Hepatocyte (in vitro differentiated cells): ENCODE data around the gene SCO1. TPM values are rescaled to one million over a fixed set of nuclear protein-coding genes. Genes with fewer than 3 reads are reported as not detected.
A peak's percentile ranks its signal among the peaks of the same experiment; 100 is the strongest.

ENCODE experiments used
- DNase-seq: peaks from one replicate; pipeline ENCODE4 v3.0.0-alpha.2; 2016; ENCODE audit warnings: low spot score
- H2AFZ ChIP-seq: fragments of 200-600 bp; sonication (generic); 2 replicates; pipeline ENCODE4 v1.6.0; 2016; ENCODE audit warnings: antibody characterized with exemption, mild to moderate bottlenecking
- H3K27ac ChIP-seq: fragments of 200-600 bp; sonication (generic); 2 replicates; pipeline ENCODE4 v1.5.1; 2016; ENCODE audit warnings: mild to moderate bottlenecking
- H3K27me3 ChIP-seq: fragments of 200-600 bp; sonication (generic); 2 replicates; pipeline ENCODE4 v1.6.1; 2016
- H3K36me3 ChIP-seq: fragments of 200-600 bp; sonication (generic); replicated peaks from 2 replicates; pipeline ENCODE4 v1.5.1; 2016; ENCODE audit warnings: low read depth; ENCODE audit not compliant: insufficient read depth
- H3K4me1 ChIP-seq: fragments of 200-600 bp; sonication (generic); 2 replicates; pipeline ENCODE4 v1.5.1; 2016; ENCODE audit warnings: mild to moderate bottlenecking, moderate library complexity; ENCODE audit not compliant: insufficient read depth
- H3K4me2 ChIP-seq: fragments of 200-600 bp; sonication (generic); 2 replicates; pipeline ENCODE4 v1.6.0; 2016
- H3K4me3 ChIP-seq: fragments of 200-600 bp; sonication (generic); 2 replicates; pipeline ENCODE4 v1.5.1; 2016; ENCODE audit warnings: mild to moderate bottlenecking
- H3K79me2 ChIP-seq: fragments of 200-600 bp; sonication (generic); 2 replicates; pipeline ENCODE4 v1.6.0; 2017; ENCODE audit warnings: mild to moderate bottlenecking
- H3K9me2 ChIP-seq: fragments of 200-600 bp; sonication (generic); replicated peaks from 2 replicates; pipeline ENCODE4 v1.6.0; 2017; ENCODE audit warnings: mild to moderate bottlenecking; ENCODE audit not compliant: insufficient read depth
- H3K9me3 ChIP-seq: fragments of 200-600 bp; sonication (generic); 2 replicates; pipeline ENCODE4 v1.5.1; 2016; ENCODE audit warnings: low read depth, mild to moderate bottlenecking
- H4K20me1 ChIP-seq: fragments of 200-600 bp; sonication (generic); 2 replicates; pipeline ENCODE4 v1.6.0; 2016; ENCODE audit warnings: mild to moderate bottlenecking; ENCODE audit not compliant: insufficient read depth, poor library complexity, severe bottlenecking
- EZH2 ChIP-seq: fragments of 200-600 bp; sonication (generic); IDR thresholded peaks from 2 replicates; pipeline ENCODE4 v1.6.1; 2016; ENCODE audit warnings: antibody characterized with exemption, mild to moderate bottlenecking, borderline replicate concordance
- EZH2phosphoT487 ChIP-seq: fragments of 200-600 bp; sonication (generic); IDR thresholded peaks from one replicate; pipeline ENCODE4 v1.6.1; 2018; ENCODE audit warnings: antibody characterized with exemption, mild to moderate bottlenecking, low read depth, moderate library complexity; ENCODE audit not compliant: unreplicated experiment, severe bottlenecking
- WGBS: methylation state at CpG from one replicate; pipeline ENCODE4 v1.1.6; 2016; ENCODE audit warnings: low lambda C conversion rate; ENCODE audit errors: missing lambda C conversion rate; 5-methylcytosine and 5-hydroxymethylcytosine counted together
- polyA plus RNA-seq: library from polyadenylated mRNA; unstranded; fragments of >200 nt; fragmentation: Nextera tagmentation; extraction: Ambion mirVana; gene quantifications from 2 replicates; pipeline ENCODE4 v1.2.1, GENCODE V29; 2016
- total RNA-seq: library from RNA; depleted of rRNA; stranded (reverse); fragments of >200 nt; gene quantifications from 2 replicates; pipeline ENCODE4 v1.2.3, GENCODE V29; 2014
- TF ChIP-seq, protein P1 (sequence below): fragments of 200-600 bp; sonication (generic); IDR thresholded peaks from 2 replicates; pipeline ENCODE4 v1.5.1; 2016; ENCODE audit warnings: antibody characterized with exemption, mild to moderate bottlenecking; ENCODE audit not compliant: poor library complexity

SCO1 gene
- total and polyA plus RNA-seq, 2 experiments from 2014 or later, result 34.0 to 45.8 TPM

DNA sequence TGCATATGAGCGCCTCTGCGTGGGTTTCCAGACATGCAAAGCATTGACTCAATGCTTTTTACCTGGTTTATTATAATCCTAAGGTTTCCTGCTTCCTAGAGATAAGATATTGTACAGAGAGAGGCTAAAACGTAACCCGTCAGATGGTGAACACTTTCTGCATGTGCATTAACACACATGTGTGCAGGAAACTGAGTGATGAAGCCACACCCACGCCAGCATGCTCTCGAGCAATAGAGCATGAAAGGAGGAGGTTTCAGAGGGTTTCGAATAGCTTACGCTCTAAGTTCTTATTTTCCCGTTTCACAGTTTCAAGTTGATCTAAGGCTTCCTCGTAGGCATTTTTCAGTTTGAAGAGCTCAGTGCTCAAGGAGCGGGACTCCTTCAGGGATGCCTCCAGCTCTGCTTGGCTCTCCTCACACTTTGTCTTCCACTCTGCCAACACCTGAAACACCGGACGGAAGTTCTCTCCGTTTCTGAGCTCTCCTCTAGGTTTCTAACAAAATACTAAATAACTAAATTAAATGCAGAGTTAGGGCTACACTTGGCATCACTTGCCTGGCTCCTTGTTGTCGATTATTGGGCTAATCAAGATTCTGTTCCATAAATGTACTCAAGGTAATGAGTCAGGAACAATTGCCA is 63.5 kb downstream of the SCO1 start:
- WGBS, result 87% methylated on average over 15 of the region's 15 CpGs
- Histone ChIP-seq H3K4me1 (no peaks in the 10 kb centered on the region), H3K79me2 (no peaks in the 10 kb centered on the region), H3K9me2 (no peaks in the 10 kb centered on the region), H3K27ac (no peak overlapping the region), H3K27me3 (no peaks in the 10 kb centered on the region), H3K4me3 (no peak overlapping the region), H4K20me1 (no peaks in the 10 kb centered on the region), H3K36me3 (no peaks in the 10 kb centered on the region), H3K9me3 (no peaks in the 10 kb centered on the region), H2AFZ (no peak overlapping the region), H3K4me2 (no peak overlapping the region)
- no peak for DNase-seq
- no peak for TF ChIP-seq EZH2
- no peak for TF ChIP-seq EZH2phosphoT487

DNA sequence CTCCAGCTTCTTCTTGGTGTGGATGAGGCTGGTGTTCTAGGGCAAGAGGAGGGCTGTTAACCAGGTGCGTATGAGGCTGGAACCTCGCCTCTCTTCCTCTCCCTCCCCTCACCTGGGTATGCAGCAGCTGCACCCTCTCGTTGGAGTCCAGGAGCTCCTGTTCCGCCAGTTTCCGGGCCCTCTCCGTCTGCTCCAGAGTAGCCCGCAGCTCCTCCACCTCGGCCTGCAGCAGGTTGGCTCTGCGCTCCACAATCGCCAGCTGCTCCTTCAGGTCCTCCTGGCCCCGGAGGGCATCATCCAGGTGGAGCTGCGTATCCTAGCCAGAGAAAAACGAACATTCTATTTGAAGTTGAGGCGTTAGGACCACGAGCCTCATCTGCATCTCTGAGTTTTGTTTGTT is 65.6 kb downstream of the SCO1 start:
- Histone ChIP-seq H4K20me1 (no peaks in the 10 kb centered on the region), H3K9me3 (no peaks in the 10 kb centered on the region), H2AFZ (no peak overlapping the region), H3K36me3 (no peaks in the 10 kb centered on the region), H3K79me2 (no peaks in the 10 kb centered on the region), H3K4me1 (no peaks in the 10 kb centered on the region), H3K4me3 (no peak overlapping the region), H3K27me3 (no peaks in the 10 kb centered on the region), H3K4me2 (no peak overlapping the region), H3K27ac (no peak overlapping the region), H3K9me2 (no peaks in the 10 kb centered on the region)
- DNase-seq, result no peak
- TF ChIP-seq, protein P1, sequence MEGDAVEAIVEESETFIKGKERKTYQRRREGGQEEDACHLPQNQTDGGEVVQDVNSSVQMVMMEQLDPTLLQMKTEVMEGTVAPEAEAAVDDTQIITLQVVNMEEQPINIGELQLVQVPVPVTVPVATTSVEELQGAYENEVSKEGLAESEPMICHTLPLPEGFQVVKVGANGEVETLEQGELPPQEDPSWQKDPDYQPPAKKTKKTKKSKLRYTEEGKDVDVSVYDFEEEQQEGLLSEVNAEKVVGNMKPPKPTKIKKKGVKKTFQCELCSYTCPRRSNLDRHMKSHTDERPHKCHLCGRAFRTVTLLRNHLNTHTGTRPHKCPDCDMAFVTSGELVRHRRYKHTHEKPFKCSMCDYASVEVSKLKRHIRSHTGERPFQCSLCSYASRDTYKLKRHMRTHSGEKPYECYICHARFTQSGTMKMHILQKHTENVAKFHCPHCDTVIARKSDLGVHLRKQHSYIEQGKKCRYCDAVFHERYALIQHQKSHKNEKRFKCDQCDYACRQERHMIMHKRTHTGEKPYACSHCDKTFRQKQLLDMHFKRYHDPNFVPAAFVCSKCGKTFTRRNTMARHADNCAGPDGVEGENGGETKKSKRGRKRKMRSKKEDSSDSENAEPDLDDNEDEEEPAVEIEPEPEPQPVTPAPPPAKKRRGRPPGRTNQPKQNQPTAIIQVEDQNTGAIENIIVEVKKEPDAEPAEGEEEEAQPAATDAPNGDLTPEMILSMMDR, result no peak
- TF ChIP-seq EZH2phosphoT487, result no peak
- WGBS, result 92% methylated on average over 15 of the region's 15 CpGs

DNA sequence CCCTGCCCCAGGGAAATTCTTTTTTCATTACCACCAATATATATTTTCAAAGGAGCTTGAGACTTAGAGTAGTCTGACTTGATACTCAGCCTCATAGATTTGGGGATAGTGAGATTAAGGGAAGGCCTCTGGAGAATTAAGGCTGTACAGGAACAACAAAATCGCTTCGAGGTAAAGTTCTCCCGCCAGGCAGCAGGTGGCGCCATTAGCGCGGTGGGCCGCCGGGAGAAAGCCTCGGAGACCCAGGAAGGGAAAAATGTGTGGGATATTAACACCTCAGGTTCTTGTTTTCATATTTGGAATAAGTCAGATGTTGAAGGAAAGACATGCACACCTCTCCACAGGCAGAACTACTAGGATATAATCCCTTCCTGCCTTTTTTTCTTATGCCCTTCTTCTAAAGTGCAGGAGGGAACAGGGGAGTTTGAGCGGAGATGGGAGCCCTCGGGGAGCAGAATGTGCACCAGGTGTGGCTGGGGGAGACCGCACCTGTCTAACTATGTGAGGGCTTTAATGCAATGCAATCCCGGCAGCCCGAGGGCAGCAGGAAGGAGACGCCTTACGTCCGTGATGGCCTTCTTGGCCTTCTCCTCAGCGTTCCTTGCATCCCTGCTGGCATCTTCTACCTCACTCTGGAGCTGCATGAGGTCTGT is 66.2 kb downstream of the SCO1 start:
- H3K4me3 ChIP-seq, result no peak overlapping the region
- H3K27ac ChIP-seq, result no peak overlapping the region
- H2AFZ ChIP-seq, result no peak overlapping the region
- H3K27me3 ChIP-seq, result no peaks in the 10 kb centered on the region
- DNase-seq, result peak; percentile 45
- H3K4me2 ChIP-seq, result no peak overlapping the region
- no peaks in the 10 kb centered on the region for H3K36me3 ChIP-seq
- H3K79me2 ChIP-seq, result no peaks in the 10 kb centered on the region
- H3K9me3 ChIP-seq, result no peaks in the 10 kb centered on the region
- H3K4me1 ChIP-seq, result no peaks in the 10 kb centered on the region
- 48% methylated on average over 18 of the region's 18 CpGs for WGBS
- H3K9me2 ChIP-seq, result no peaks in the 10 kb centered on the region
- no peaks in the 10 kb centered on the region for H4K20me1 ChIP-seq
- TF ChIP-seq EZH2phosphoT487 (no peak), EZH2 (no peak)
- TF ChIP-seq, protein P1, result peak; percentile 68

DNA sequence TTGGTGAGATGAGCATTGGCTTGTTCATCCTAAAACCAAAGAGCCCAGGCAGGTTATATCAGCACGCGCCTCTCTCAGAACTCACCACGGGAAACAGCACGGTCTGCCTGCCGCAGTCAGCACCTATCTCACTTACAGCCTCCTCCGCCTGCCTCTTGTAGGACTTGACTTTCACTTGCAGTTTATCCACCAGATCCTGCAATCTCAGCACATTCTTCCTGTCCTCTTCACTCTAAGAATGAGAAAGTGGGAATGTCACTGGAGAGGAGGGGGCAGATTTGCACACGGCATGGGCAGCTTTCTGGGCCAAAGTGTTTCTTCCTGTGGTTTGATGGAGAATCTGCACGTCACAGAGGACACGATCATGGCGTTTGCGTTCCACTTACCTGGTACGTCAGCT is 67.6 kb downstream of the SCO1 start:
- H3K79me2 ChIP-seq, result no peaks in the 10 kb centered on the region
- no peak overlapping the region for H3K4me3 ChIP-seq
- H3K27me3 ChIP-seq, result no peaks in the 10 kb centered on the region
- H4K20me1 ChIP-seq, result no peaks in the 10 kb centered on the region
- H3K4me1 ChIP-seq, result no peaks in the 10 kb centered on the region
- WGBS, result 93% methylated on average over 12 of the region's 12 CpGs
- H3K27ac ChIP-seq, result no peak overlapping the region
- no peak overlapping the region for H2AFZ ChIP-seq
- TF ChIP-seq EZH2phosphoT487 (no peak), EZH2 (no peak)
- TF ChIP-seq, protein P1, result no peak
- H3K9me2 ChIP-seq, result no peaks in the 10 kb centered on the region
- DNase-seq, result no peak
- H3K4me2 ChIP-seq, result no peak overlapping the region
- no peaks in the 10 kb centered on the region for H3K36me3 ChIP-seq
- no peaks in the 10 kb centered on the region for H3K9me3 ChIP-seq
